IMR-90 (cell line): ENCODE data around the gene ZNF844.
A peak's percentile ranks its signal among the peaks of the same experiment; 100 is the strongest.

Experiments used
- CEBPB ChIP-seq: IDR thresholded peaks from 2 replicates; pipeline ENCODE4 v1.6.1; 2012; ENCODE audit warnings: low read depth, low read length, improper control_type of control experiment
- CHD1 ChIP-seq: IDR thresholded peaks from 2 replicates; pipeline ENCODE4 v1.6.1; 2012; ENCODE audit warnings: low read depth, low read length, improper control_type of control experiment
- FOS ChIP-seq: fragments of 150-350 bp; IDR thresholded peaks from 2 replicates; pipeline ENCODE4 v1.6.1; 2016; ENCODE audit warnings: low read depth, low read length
- MAFK ChIP-seq: IDR thresholded peaks from 2 replicates; pipeline ENCODE4 v1.6.1; 2012; ENCODE audit warnings: low read depth, low read length, improper control_type of control experiment
- MAZ ChIP-seq: IDR thresholded peaks from 2 replicates; pipeline ENCODE4 v1.6.1; 2012; ENCODE audit warnings: low read depth, mild to moderate bottlenecking, low read length, improper control_type of control experiment, moderate library complexity, borderline replicate concordance
- MXI1 ChIP-seq: IDR thresholded peaks from 2 replicates; pipeline ENCODE4 v1.6.1; 2012; ENCODE audit warnings: low read depth, mild to moderate bottlenecking, low read length, moderate library complexity, borderline replicate concordance
- NFE2L2 ChIP-seq: fragments of 150-350 bp; IDR thresholded peaks from 2 replicates; pipeline ENCODE4 v1.6.1; 2016; ENCODE audit warnings: low read depth, mild to moderate bottlenecking, low read length
- POLR2A ChIP-seq: IDR thresholded peaks from 2 replicates; pipeline ENCODE4 v1.6.1; 2012; ENCODE audit warnings: mild to moderate bottlenecking, low read depth, low read length
- RCOR1 ChIP-seq: IDR thresholded peaks from 2 replicates; pipeline ENCODE4 v1.6.1; 2012; ENCODE audit warnings: mild to moderate bottlenecking, low read length, improper control_type of control experiment; ENCODE audit not compliant: insufficient replicate concordance
- RFX5 ChIP-seq: IDR thresholded peaks from 2 replicates; pipeline ENCODE4 v1.8.0; 2012; ENCODE audit warnings: low read depth, mild to moderate bottlenecking, low read length, moderate library complexity
- SMC3 ChIP-seq: fragments of 150-350 bp; IDR thresholded peaks from 2 replicates; pipeline ENCODE4 v1.6.1; 2016; ENCODE audit warnings: low read depth, mild to moderate bottlenecking, antibody characterized with exemption, low read length, moderate library complexity
- TF ChIP-seq, protein P1 (sequence below): conservative IDR thresholded peaks from 2 replicates; pipeline ENCODE4 v1.5.1; 2012; ENCODE audit warnings: mild to moderate bottlenecking, low read depth, low read length, improper control_type of control experiment
- TF ChIP-seq, protein P2 (sequence below): fragments of 150-350 bp; IDR thresholded peaks from 2 replicates; pipeline ENCODE4 v1.6.1; 2017; ENCODE audit warnings: mild to moderate bottlenecking, antibody characterized with exemption, low read length, low read depth

DNA sequence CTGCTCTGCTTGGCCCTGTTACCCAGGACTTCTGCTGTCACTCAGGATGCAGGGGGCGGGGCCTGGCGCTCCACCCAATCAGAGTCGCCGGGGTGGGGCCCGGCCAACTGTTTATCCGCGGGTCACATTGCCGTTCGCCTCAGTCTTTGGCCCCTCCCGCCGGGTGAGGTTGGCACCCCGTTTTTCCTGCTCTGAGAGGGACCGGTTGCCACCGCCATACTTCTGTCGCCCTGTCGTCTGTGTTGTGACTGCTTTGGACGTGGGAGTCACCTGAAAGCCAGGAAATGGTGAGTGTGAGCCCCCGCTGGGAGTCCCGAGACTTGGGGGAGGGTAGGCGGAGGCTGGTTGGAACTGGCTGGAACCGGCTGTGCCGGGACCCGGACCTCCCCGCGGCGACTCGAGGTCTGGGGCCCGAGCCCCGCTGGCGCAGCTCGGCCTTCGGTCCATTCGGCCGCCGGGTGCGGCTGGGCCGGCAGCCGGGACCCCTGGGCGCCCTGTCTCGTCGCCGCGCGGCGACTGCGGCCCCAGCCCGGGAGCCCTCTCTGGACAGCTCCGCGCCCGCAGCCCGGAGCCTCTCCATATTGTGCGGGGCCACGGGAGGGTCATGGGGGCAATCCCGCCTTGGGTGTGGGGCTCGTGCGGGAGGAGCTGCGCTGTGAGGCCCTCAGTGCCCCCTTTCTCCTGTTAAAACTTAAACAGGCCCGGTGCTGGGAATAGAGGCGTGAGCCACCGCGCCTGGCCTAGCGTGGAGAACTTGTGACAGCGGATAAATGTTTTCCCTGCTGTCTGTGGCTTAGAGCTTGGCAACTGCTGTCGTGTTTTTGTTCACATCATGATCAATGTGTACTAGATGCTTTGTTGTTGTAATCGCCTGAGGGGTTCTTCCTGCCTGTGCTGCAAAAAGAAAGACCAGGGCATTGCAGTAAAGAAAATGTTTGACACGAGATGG is at the start of gene ZNF844:
- TF ChIP-seq, protein P1, sequence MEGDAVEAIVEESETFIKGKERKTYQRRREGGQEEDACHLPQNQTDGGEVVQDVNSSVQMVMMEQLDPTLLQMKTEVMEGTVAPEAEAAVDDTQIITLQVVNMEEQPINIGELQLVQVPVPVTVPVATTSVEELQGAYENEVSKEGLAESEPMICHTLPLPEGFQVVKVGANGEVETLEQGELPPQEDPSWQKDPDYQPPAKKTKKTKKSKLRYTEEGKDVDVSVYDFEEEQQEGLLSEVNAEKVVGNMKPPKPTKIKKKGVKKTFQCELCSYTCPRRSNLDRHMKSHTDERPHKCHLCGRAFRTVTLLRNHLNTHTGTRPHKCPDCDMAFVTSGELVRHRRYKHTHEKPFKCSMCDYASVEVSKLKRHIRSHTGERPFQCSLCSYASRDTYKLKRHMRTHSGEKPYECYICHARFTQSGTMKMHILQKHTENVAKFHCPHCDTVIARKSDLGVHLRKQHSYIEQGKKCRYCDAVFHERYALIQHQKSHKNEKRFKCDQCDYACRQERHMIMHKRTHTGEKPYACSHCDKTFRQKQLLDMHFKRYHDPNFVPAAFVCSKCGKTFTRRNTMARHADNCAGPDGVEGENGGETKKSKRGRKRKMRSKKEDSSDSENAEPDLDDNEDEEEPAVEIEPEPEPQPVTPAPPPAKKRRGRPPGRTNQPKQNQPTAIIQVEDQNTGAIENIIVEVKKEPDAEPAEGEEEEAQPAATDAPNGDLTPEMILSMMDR = no peak
- TF ChIP-seq POLR2A = peak; percentile 90
- TF ChIP-seq SMC3 = no peak
- TF ChIP-seq RCOR1 = no peak
- TF ChIP-seq FOS = no peak
- no peak for TF ChIP-seq NFE2L2
- TF ChIP-seq MAZ = peak; percentile 69; the same call in 1 of the 2 replicates
- TF ChIP-seq RFX5 = no peak
- 0 out of 2 replicates have a peak, but pooled peaks have one; percentile 21 for TF ChIP-seq MXI1
- TF ChIP-seq MAFK = no peak
- 0 out of 2 replicates have a peak, but pooled peaks have one; percentile 56 for TF ChIP-seq CHD1
- no peak for TF ChIP-seq CEBPB
- TF ChIP-seq, protein P2, sequence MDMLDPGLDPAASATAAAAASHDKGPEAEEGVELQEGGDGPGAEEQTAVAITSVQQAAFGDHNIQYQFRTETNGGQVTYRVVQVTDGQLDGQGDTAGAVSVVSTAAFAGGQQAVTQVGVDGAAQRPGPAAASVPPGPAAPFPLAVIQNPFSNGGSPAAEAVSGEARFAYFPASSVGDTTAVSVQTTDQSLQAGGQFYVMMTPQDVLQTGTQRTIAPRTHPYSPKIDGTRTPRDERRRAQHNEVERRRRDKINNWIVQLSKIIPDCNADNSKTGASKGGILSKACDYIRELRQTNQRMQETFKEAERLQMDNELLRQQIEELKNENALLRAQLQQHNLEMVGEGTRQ = peak; percentile 36; the same call in 1 of the 2 replicates
